GM21825 (cell line): ENCODE results near the gene ALOX15.
"Not testable (repeated sequence)": the region's sequence is repeated elsewhere in the genome, so short reads cannot be mapped to it uniquely, and the experiment has no call there.

Experiments
- ATAC-seq: cut with Tn5 transposase; IDR thresholded peaks from one replicate; pipeline ENCODE4 v1.9.1; 2021; ENCODE audit warnings: mild to moderate bottlenecking, moderate library complexity; ENCODE audit not compliant: unreplicated experiment

ALOX15 gene

GRCh38 chr17:4622375-4622774 is 19.1 kb downstream of the ALOX15 start:
- ATAC-seq = no peak

GRCh38 chr17:4620531-4621101 is 20.9 kb downstream of the ALOX15 start:
- ATAC-seq = no peak

DNA sequence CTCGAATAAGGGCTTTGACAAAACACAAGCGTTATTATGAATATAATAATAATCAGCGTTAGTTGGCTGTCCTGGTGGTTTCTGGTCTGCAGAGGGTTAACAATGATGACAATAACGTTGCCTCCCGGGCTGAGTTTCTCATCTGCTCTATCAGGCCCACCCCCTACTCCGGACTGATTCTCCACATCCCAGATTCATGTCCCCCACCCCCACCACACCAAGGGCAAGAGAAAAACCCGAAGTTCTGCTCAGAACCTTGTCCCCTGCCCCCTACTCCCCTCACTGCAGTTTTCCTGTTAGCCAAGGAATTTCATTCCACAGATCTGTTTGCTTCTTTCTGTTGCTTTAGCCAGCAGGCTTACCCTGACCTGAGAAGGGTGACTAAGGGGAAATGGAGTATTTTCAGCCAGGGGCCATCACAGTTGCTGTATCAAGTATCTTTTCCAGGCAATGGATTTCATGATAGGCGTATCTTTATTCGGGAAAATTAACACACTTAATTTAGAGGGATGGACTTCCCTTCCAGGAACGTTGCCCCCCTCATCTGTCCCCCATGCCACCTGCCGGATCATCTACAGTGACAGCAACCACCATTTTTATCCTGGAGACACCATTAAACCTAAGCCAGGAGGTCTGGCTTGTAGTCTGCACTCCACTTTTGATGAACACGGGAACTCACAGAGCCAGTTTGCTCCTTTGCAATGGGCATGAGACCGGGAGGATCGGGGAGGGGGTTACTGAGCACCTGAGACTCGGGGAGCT is 23.7 kb downstream of the ALOX15 start:
- no peak for ATAC-seq

DNA sequence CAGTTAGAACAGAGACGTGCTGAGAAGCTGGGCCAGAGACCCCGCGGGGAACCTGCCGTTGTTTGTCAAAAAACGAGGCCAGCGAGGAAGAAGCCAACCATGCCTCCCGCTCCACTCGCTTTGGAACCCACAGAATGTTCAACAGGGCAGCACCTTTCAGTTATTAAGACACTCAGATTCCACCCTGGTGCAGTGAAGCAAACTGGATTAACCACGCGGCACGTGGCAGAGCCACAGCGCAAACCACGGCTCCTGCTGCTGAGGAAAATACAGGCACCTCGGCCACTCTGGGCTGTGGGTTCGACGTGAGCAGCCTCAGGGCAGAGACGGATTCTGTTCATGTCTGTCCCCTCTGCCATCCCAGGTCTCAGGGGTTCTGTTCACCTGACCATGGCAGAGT is 24.4 kb downstream of the ALOX15 start:
- ATAC-seq = no peak

DNA sequence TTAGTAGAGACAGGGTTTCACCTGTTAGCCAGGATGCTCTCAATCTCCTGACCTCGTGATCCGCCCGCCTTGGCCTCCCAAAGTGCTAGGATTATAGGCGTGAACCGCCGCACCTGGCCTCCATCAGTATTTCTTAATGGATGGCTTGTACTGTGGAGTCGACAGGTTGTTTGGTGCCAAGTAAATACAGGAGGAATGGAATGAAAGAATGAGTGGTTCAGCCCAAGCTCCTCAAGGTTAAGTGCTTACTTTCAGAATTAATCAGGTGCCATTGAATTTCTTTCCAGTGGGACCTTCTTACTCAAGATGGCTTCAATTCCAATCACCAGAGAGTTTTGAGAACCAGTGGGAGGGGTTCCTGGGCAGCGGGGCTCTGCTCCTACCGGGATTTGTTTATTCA is 25.0 kb downstream of the ALOX15 start:
- ATAC-seq = no peak

- ATAC-seq = no peak
Observed at GRCh38 chr17:4610656-4611055, 30.8 kb downstream of the ALOX15 start.

DNA sequence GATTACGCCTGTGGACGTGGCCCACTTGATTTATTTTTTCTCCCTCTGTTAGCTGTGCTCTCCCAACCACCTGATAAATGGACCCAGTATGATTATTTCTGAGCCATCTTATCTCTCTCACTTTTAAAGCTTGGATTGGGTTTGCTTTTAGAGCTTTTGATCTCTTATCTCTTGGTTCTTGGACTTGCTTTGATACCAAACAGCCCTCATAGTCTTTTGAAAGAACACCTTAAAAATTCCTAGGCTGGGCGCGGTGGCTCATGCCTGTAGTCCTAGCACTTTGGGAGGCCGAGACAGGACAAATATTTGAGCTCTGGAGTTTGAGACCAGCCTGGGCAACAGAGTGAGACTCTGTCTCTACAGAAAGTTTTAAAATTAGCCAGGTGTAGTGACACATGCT is 31.3 kb downstream of the ALOX15 start:
- ATAC-seq = no peak

DNA sequence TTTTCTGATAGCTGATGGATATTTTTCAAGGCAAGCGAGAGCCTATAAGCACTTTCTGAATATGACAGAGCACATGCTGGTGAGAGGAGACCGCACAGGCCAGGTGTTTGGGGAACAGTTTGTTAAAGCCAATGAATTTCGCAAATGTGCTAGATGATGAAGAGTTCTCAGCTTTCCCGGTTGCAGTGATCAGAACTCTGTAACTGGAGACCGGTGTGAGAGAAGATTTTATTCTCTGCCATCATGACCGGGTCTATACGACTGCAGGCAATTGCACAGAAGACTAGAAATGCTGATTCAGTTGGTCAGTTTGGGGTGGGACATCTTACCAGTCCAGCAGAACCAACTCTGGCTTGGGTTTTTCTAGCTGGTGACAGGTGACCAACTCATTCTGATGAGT is 31.7 kb downstream of the ALOX15 start:
- no peak for ATAC-seq

DNA sequence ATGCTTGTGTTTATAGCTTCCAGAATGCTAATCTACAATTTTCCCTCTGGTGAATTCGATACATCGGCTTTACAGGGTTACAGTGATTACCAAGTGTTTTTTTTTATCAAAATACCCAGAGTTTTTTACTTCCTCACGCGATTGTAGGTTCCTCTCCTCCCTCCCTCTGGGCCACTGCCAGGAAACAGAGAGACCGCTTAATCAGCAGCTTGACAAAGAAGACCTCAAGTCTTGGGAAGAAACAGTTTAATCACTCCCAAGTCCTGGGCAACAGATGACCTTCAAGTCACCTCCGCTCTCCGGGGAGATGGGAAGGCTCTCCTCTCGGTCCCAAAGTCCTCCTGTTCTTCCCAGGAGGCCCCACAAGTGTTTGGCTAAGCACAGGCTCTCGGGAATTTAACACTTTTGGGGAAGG is 33.7 kb downstream of the ALOX15 start:
- no peak for ATAC-seq

DNA sequence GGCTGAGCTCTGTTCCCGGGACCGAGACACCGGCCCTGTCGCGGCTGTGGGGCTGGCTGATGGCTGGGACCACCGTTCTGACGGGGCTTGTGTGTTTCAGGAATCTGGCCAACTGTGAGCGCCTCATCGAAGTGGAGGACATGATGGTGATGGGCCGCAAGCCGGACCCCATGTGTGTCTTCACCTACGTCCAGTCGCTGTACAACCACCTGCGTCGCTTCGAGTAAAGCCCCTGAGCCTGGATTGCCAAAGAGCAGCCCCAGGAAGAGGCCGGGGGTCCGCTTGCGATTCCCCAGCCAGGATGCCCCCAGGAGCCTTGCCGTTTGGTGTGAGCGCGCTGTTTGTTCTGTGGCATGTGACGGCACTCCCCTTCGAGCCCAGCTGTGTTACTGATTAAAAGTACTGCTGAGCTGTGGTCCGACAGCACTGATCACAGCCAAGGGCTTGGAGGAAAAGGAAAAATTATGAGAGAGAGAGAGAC is 34.2 kb downstream of the ALOX15 start:
- ATAC-seq = no peak

GRCh38 chr17:4605826-4606225 is 35.7 kb downstream of the ALOX15 start:
- ATAC-seq = no peak

DNA sequence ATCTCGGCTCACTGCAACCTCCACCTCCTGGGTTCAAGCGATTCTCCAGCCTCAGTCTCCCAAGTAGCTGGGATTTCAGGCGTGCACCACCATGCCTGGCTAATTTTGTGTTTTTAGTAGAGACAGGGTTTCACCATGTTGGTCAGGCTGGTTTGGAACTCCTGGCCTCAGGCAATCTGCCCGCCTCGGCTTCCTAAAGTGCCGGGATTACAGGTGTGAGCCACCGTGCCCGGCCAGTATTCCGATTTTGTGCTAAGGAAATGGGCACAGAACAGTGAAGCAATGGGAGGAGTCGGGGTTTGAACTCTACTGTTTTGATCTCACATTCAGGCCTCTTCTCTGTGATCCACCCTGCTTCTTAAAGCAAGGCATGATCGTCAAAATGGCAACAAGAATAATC is 36.7 kb downstream of the ALOX15 start:
- ATAC-seq = not testable (repeated sequence)

- ATAC-seq = no peak
Observed at GRCh38 chr17:4604111-4604644, 37.3 kb downstream of the ALOX15 start.

DNA sequence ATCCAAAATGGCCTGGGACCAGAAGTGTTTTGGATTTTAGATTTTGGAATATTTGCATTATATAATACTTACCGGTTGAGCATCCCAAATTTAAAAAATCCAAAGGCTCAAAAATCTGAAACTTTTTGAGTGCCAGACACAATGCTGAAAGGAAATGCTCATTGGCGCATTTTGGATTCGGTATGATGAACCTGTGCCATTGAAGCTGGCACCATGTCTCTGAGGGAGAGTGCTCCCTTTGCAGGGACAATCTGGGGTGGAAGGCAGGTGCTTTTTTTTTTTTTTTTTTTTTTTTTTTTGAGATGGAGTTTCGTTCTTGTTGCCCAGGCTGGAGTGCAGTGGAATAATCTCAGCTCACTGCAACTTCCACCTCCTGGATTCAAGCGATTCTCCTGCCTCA is 39.4 kb downstream of the ALOX15 start:
- no peak for ATAC-seq

DNA sequence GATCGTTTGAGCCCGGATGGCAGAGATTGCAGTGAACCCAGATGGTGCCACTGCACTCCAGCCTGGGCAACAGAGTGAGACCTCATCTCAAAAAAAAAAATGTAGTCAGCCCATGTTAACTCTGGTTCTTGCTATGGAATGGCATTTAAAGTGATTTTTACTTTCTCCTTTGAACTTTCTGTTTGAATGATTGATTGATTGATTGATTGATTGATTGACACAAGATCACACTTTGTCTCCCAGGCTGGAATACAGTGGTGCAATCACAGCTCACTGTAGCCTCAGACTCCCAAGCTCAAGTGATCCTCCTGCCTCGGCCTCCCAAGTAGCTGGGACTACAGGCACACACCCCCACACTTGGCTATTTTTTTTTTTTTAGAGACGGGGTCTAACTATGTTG is 40.2 kb downstream of the ALOX15 start:
- ATAC-seq = no peak

GRCh38 chr17:4600563-4600962 is 40.9 kb downstream of the ALOX15 start:
- no peak for ATAC-seq

GRCh38 chr17:4599505-4600281 is 41.8 kb downstream of the ALOX15 start:
- no peak for ATAC-seq

DNA sequence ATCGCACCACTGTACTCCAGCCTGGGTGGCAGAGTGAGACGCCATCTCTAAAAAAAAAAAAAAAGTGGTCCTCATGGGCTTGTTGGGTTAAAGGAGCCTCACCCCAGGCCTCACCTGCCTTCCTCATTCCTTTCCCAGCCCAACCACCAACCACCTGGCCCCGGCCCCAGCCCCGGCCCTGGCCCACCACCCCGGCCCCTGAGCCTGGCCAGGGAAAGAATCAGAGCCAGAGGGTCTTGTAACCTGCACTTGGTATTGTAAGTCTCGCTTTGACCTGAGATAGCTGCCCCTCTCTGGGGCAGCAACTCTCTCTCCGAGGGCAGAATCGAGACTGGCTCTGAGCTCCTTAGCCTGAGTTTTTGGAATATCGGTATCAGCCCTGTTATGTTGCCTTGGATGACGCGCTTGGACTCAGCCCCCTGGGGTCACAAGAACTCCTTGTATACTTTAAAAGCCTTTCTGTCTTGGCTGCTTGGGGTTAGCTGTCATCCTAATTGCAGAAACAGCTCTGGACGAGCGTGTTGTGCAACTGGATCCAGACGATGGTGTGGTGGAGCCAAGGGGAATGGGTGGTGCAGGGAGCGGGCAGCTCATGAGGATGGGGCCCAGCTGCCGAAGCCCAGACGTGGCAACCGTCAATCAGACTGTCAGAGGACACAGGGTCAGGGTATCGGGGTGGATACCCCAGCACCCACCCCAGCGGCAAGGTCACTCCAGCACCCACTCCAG is 42.5 kb downstream of the ALOX15 start:
- no peak for ATAC-seq

DNA sequence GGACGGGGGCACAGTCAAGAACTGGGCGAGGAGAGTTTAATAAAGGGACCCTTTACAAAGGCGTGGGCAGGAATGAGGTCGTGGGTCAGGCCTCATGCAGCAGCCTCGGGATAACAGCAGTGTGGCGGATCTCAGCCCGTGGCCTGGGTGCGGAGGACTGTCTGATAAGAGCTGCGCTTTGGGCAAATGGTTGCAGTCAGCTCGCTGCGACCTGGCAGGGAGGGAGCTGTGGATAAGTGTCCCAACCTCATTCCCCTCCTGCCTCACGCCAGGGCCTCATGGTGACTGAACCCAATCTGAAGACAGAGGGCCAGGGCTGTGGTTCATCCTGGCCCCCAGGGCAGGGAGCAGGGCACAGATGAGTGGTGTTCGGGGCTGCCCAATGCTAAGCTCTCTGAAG is 43.5 kb downstream of the ALOX15 start:
- no peak for ATAC-seq

- ATAC-seq = no peak
Observed at GRCh38 chr17:4596636-4597380, 44.7 kb downstream of the ALOX15 start.
